Smooth muscle cell (in vitro differentiated cells): Measurements from ENCODE around the gene BEST3. TPM values are rescaled to one million over a fixed set of nuclear protein-coding genes. Genes with fewer than 3 reads are reported as not detected.

Experiments used
- DNase-seq: peaks from one replicate; lab custom pipeline; 2025; ENCODE audit not compliant: unreplicated experiment; lab: John Stamatoyannopoulos, UW
- H2AFZ ChIP-seq: fragments of 200-600 bp; sonication (generic); 2 replicates; pipeline ENCODE4 v1.6.0; 2016; ENCODE audit warnings: antibody characterized with exemption, low read depth, mild to moderate bottlenecking
- H3F3A ChIP-seq: fragments of 200-600 bp; sonication (generic); 2 replicates; pipeline ENCODE4 v1.6.0; 2017; ENCODE audit warnings: antibody characterized with exemption, low read depth
- H3K27ac ChIP-seq: fragments of 200-600 bp; sonication (generic); 2 replicates; pipeline ENCODE4 v1.5.1; 2016; ENCODE audit warnings: low read depth, mild to moderate bottlenecking
- H3K27me3 ChIP-seq: fragments of 200-600 bp; sonication (generic); 2 replicates; pipeline ENCODE4 v1.6.1; 2016; ENCODE audit warnings: low read depth, mild to moderate bottlenecking
- H3K36me3 ChIP-seq: fragments of 200-600 bp; sonication (generic); 2 replicates; pipeline ENCODE4 v1.5.1; 2016; ENCODE audit warnings: low read depth
- H3K4me1 ChIP-seq: fragments of 200-600 bp; sonication (generic); 2 replicates; pipeline ENCODE4 v1.5.1; 2016; ENCODE audit warnings: low read depth
- H3K4me2 ChIP-seq: fragments of 200-600 bp; sonication (generic); 2 replicates; pipeline ENCODE4 v1.6.0; 2016; ENCODE audit warnings: mild to moderate bottlenecking
- H3K4me3 ChIP-seq: fragments of 200-600 bp; sonication (generic); 2 replicates; pipeline ENCODE4 v1.5.1; 2016; ENCODE audit warnings: mild to moderate bottlenecking
- H3K79me2 ChIP-seq: fragments of 200-600 bp; sonication (generic); 2 replicates; pipeline ENCODE4 v1.6.0; 2016; ENCODE audit warnings: low read depth, mild to moderate bottlenecking
- H3K9ac ChIP-seq: fragments of 200-600 bp; sonication (generic); 2 replicates; pipeline ENCODE4 v1.6.0; 2016; ENCODE audit warnings: low read depth
- H3K9me3 ChIP-seq: fragments of 200-600 bp; sonication (generic); replicated peaks from 2 replicates; pipeline ENCODE4 v1.5.1; 2016; ENCODE audit warnings: low read depth
- H4K20me1 ChIP-seq: fragments of 200-600 bp; sonication (generic); 2 replicates; pipeline ENCODE4 v1.6.0; 2016; ENCODE audit warnings: low read depth
- WGBS: methylation state at CpG from one replicate; pipeline ENCODE4 v1.1.7; 2016; ENCODE audit warnings: low lambda C conversion rate; 5-methylcytosine and 5-hydroxymethylcytosine counted together
- polyA plus RNA-seq: library from polyadenylated mRNA; unstranded; fragments of >200 nt; fragmentation: Nextera tagmentation; extraction: Ambion mirVana; gene quantifications from 2 replicates; pipeline ENCODE4 v1.2.1, GENCODE V29; 2016
- total RNA-seq: library from RNA; depleted of rRNA; stranded (reverse); fragments of >200 nt; gene quantifications from 2 replicates; pipeline ENCODE4 v1.2.3, GENCODE V29; 2014
- TF ChIP-seq, protein P1 (sequence below): fragments of 200-600 bp; sonication (generic); IDR thresholded peaks from 2 replicates; pipeline ENCODE4 v1.5.1; 2017; ENCODE audit warnings: borderline replicate concordance, mild to moderate bottlenecking, antibody characterized with exemption; ENCODE audit not compliant: insufficient read depth, poor library complexity, severe bottlenecking

BEST3 gene
- total and polyA plus RNA-seq, 2 experiments from 2014 or later, result 4.0 TPM; not detected in 1

DNA sequence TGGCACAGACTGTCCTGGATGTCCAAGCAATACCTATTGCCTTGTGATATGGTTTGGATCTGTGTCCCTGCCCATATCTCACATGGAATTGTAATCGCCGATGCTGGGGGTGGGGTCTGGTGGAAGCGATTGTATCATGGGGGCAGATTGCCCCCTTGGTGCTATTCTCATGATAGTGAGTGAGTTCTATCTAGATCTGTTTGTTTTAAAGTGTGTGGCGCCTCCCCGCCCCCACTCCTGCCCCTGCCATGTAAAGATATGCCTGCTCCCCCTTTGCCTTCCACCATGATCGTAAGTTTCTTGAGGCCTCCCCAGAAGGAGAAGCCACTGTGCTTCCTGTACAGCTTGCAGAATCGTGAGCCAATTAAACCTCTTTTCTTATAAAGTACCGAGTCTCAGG is 71.6 kb downstream of the BEST3 start:
- WGBS, result 89% methylated on average over 8 of the region's 8 CpGs
- Histone ChIP-seq H2AFZ (no peak overlapping the region), H3K27ac (no peak overlapping the region), H3F3A (no peaks in the 10 kb centered on the region), H3K79me2 (no peaks in the 10 kb centered on the region), H3K27me3 (no peaks in the 10 kb centered on the region), H4K20me1 (no peaks in the 10 kb centered on the region), H3K9ac (no peak overlapping the region), H3K36me3 (no peaks in the 10 kb centered on the region), H3K4me1 (no peaks in the 10 kb centered on the region), H3K9me3 (no peaks in the 10 kb centered on the region), H3K4me3 (no peak overlapping the region), H3K4me2 (no peak overlapping the region)
- TF ChIP-seq, protein P1, sequence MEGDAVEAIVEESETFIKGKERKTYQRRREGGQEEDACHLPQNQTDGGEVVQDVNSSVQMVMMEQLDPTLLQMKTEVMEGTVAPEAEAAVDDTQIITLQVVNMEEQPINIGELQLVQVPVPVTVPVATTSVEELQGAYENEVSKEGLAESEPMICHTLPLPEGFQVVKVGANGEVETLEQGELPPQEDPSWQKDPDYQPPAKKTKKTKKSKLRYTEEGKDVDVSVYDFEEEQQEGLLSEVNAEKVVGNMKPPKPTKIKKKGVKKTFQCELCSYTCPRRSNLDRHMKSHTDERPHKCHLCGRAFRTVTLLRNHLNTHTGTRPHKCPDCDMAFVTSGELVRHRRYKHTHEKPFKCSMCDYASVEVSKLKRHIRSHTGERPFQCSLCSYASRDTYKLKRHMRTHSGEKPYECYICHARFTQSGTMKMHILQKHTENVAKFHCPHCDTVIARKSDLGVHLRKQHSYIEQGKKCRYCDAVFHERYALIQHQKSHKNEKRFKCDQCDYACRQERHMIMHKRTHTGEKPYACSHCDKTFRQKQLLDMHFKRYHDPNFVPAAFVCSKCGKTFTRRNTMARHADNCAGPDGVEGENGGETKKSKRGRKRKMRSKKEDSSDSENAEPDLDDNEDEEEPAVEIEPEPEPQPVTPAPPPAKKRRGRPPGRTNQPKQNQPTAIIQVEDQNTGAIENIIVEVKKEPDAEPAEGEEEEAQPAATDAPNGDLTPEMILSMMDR, result no peak
- no peak for DNase-seq

DNA sequence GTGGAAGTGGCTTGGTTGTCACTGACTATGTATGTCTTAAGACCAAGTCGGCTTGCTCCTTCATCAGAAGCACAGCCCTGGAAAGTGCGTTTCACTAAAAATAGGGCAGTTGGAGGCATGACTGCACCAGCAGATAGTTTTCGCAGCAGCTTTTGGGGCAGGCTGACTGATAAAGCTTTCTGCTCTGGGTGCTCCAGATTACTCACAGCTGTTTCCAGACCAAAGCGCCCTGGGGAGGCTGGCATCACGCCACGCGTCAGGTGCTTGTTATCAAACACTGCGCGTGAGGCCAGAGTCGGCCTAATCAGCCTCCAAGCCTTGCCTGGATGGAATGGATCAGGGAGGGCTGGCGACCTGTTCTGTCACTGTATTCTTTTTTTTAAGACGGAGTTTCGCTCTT is 75.1 kb downstream of the BEST3 start:
- no peaks in the 10 kb centered on the region for H3F3A ChIP-seq
- DNase-seq, result no peak
- H3K27ac ChIP-seq, result no peak overlapping the region
- no peak overlapping the region for H3K9ac ChIP-seq
- WGBS, result 89% methylated on average over 13 of the region's 13 CpGs
- H3K36me3 ChIP-seq, result no peaks in the 10 kb centered on the region
- H4K20me1 ChIP-seq, result no peaks in the 10 kb centered on the region
- no peaks in the 10 kb centered on the region for H3K9me3 ChIP-seq
- no peaks in the 10 kb centered on the region for H3K4me1 ChIP-seq
- TF ChIP-seq, protein P1, result no peak
- no peak overlapping the region for H2AFZ ChIP-seq
- H3K4me3 ChIP-seq, result no peak overlapping the region
- H3K79me2 ChIP-seq, result no peaks in the 10 kb centered on the region
- no peaks in the 10 kb centered on the region for H3K27me3 ChIP-seq
- H3K4me2 ChIP-seq, result no peak overlapping the region

DNA sequence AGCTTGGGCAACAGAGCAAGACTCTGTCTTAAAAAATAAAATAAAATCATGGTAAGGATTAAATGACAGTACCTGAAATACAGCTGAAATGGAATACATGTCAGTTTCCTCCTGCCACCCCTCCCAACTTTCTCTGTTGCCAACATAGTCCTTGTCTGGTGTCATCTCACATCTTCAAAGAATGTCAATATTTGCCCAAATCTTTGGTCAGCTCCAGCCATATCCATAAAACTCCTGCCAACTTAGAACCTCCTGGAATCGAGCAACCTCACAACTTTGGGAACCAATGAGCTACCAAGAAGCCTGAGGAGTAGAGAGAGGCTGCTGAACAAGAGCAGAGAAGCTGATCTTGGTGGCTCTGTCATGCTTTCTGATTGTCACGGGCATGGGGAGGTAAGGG is 77.6 kb downstream of the BEST3 start:
- Histone ChIP-seq H2AFZ (no peak overlapping the region), H3K27me3 (no peaks in the 10 kb centered on the region), H3K9ac (no peak overlapping the region), H3F3A (no peaks in the 10 kb centered on the region), H3K4me2 (no peak overlapping the region), H3K9me3 (no peaks in the 10 kb centered on the region), H3K4me3 (no peak overlapping the region), H4K20me1 (no peaks in the 10 kb centered on the region), H3K27ac (no peak overlapping the region), H3K4me1 (no peaks in the 10 kb centered on the region), H3K36me3 (no peaks in the 10 kb centered on the region), H3K79me2 (no peaks in the 10 kb centered on the region)
- no peak for DNase-seq
- 87% methylated on average over 2 of the region's 2 CpGs for WGBS
- TF ChIP-seq, protein P1, result no peak

DNA sequence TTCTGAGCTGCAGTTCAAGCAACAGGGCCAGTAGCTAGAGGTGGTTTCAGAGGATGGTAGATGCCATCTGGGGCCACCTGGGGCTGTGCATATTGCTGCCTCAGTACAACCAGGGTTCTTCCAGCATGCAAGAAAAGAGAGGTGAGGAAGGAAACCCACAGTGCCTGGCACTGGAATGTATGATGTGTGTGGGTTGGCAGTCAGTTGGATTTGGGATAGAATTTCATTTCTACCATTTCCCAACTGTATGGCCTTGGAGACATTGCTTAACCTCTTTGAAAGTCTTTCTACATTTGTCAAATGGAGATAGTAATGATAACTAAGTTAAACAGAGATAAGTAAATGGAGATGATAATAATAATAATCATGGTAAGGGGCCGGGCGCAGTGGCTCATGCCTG is 78.2 kb downstream of the BEST3 start:
- no peaks in the 10 kb centered on the region for H3K27me3 ChIP-seq
- H3K36me3 ChIP-seq, result no peaks in the 10 kb centered on the region
- H3K4me1 ChIP-seq, result no peaks in the 10 kb centered on the region
- no peak overlapping the region for H3K9ac ChIP-seq
- no peaks in the 10 kb centered on the region for H3K9me3 ChIP-seq
- WGBS, result 87% methylated on average over 2 of the region's 2 CpGs
- no peak for DNase-seq
- no peak overlapping the region for H3K4me2 ChIP-seq
- H4K20me1 ChIP-seq, result no peaks in the 10 kb centered on the region
- TF ChIP-seq, protein P1, result no peak
- H3K79me2 ChIP-seq, result no peaks in the 10 kb centered on the region
- H3K27ac ChIP-seq, result no peak overlapping the region
- H3F3A ChIP-seq, result no peaks in the 10 kb centered on the region
- H2AFZ ChIP-seq, result no peak overlapping the region
- no peak overlapping the region for H3K4me3 ChIP-seq
